Cardiac muscle cell (in vitro differentiated cells and primary cell): ENCODE measurements around the gene ALDH3A1. TPM values are rescaled to one million over a fixed set of nuclear protein-coding genes. Genes with fewer than 3 reads are reported as not detected.

Source experiments
- DNase-seq, 2 donors: peaks; one replicate each; pipeline versions ENCODE4 v3.0.0 to v3.0.0-alpha.2; 2010 to 2017; ENCODE audit warnings: low read depth in 1 of 2, low spot score in 1 of 2
- H3K27ac ChIP-seq: fragments of 200-600 bp; sonication (generic); 2 replicates; pipeline ENCODE4 v1.5.1; 2016
- H3K27me3 ChIP-seq: fragments of 200-600 bp; sonication (generic); 2 replicates; pipeline ENCODE4 v1.6.0; 2016; ENCODE audit warnings: control low read depth
- H3K36me3 ChIP-seq: fragments of 200-600 bp; sonication (generic); 2 replicates; pipeline ENCODE4 v1.5.1; 2016; ENCODE audit warnings: control low read depth
- H3K4me1 ChIP-seq: fragments of 200-600 bp; sonication (generic); 2 replicates; pipeline ENCODE4 v1.8.1; 2017; ENCODE audit warnings: low read depth, mild to moderate bottlenecking, mixed run types
- H3K4me3 ChIP-seq: fragments of 200-600 bp; sonication (generic); 2 replicates; pipeline ENCODE4 v1.5.1; 2016; ENCODE audit warnings: mild to moderate bottlenecking
- H3K9me3 ChIP-seq: fragments of 200-600 bp; sonication (generic); 2 replicates; pipeline ENCODE4 v1.5.1; 2017; ENCODE audit warnings: low read depth, mild to moderate bottlenecking, control low read depth
- CTCF ChIP-seq: IDR thresholded peaks from 2 replicates; pipeline ENCODE4 v1.5.1; 2012; ENCODE audit warnings: low read depth, mild to moderate bottlenecking, low read length
- polyA plus RNA-seq: library from polyadenylated mRNA; unstranded; fragments of >200 nt; fragmentation: Nextera tagmentation; extraction: Ambion mirVana; gene quantifications from 2 replicates; pipeline ENCODE4 v1.2.1, GENCODE V29; 2016
- total RNA-seq: library from RNA; depleted of rRNA; stranded (reverse); fragments of >200 nt; gene quantifications from 2 replicates; pipeline ENCODE4 v1.2.3, GENCODE V29; 2016

ALDH3A1 gene
- total and polyA plus RNA-seq, 2 experiments from 2014 or later, result not detected

GRCh38 chr17:19752216-19753050 is 4.3 kb upstream of the ALDH3A1 start:
- DNase-seq, result no peak
- H3K27ac ChIP-seq, result no peak overlapping the region
- peaks cover 6% of the 10 kb centered on the region for H3K4me1 ChIP-seq
- H3K27me3 ChIP-seq, result no peaks in the 10 kb centered on the region
- no peaks in the 10 kb centered on the region for H3K36me3 ChIP-seq
- TF ChIP-seq CTCF, result no peak
- H3K4me3 ChIP-seq, result no peak overlapping the region
- no peaks in the 10 kb centered on the region for H3K9me3 ChIP-seq

GRCh38 chr17:19750835-19751234 is 2.7 kb upstream of the ALDH3A1 start:
- Histone ChIP-seq H3K4me1 (no peaks in the 10 kb centered on the region), H3K27me3 (no peaks in the 10 kb centered on the region), H3K27ac (no peak overlapping the region), H3K36me3 (no peaks in the 10 kb centered on the region), H3K4me3 (no peak overlapping the region), H3K9me3 (no peaks in the 10 kb centered on the region)
- DNase-seq, result no peak
- no peak for TF ChIP-seq CTCF

- Histone ChIP-seq H3K4me3 (no peak overlapping the region), H3K4me1 (no peaks in the 10 kb centered on the region), H3K27ac (no peak overlapping the region), H3K27me3 (peaks cover 3% of the 10 kb centered on the region), H3K9me3 (no peaks in the 10 kb centered on the region), H3K36me3 (no peaks in the 10 kb centered on the region)
- DNase-seq, result no peak
- no peak for TF ChIP-seq CTCF
These were observed 2.0 kb upstream of the ALDH3A1 start for GRCh38 chr17:19750020-19750572.

GRCh38 chr17:19748807-19749193 is 702 bp upstream of the ALDH3A1 start:
- no peak for DNase-seq
- Histone ChIP-seq H3K9me3 (no peaks in the 10 kb centered on the region), H3K27ac (no peak overlapping the region), H3K27me3 (peaks cover 3% of the 10 kb centered on the region), H3K36me3 (no peaks in the 10 kb centered on the region), H3K4me3 (no peak overlapping the region), H3K4me1 (no peaks in the 10 kb centered on the region)
- TF ChIP-seq CTCF, result no peak

- H3K27me3 ChIP-seq, result peaks cover 3% of the 10 kb centered on the region
These were observed 859 bp downstream of the ALDH3A1 start for GRCh38 chr17:19747159-19747719.

More at GRCh38 chr17:19747159-19747719, 859 bp downstream of the ALDH3A1 start:
- DNase-seq, result no peak
- no peaks in the 10 kb centered on the region for H3K9me3 ChIP-seq
- TF ChIP-seq CTCF, result no peak
- H3K4me1 ChIP-seq, result no peaks in the 10 kb centered on the region
- no peak overlapping the region for H3K27ac ChIP-seq
- no peak overlapping the region for H3K4me3 ChIP-seq
- H3K36me3 ChIP-seq, result no peaks in the 10 kb centered on the region
